DND-41 (cell line): ENCODE results near the gene LRP1.

Source experiments
- ATAC-seq: fragments of 200-7000 bp; cut with Tn5 transposase; 3 replicates; pipeline ENCODE4 v1.9.1; 2021; ENCODE audit warnings: low read depth; ENCODE audit not compliant: insufficient read depth
- DNase-seq: peaks from one replicate; pipeline ENCODE4 v3.0.0-alpha.2; 2020
- H2AFZ ChIP-seq: 2 replicates; pipeline ENCODE4 v1.6.0; 2012; ENCODE audit warnings: low read depth, low read length
- H3K27ac ChIP-seq: 2 replicates; pipeline ENCODE4 v1.5.1; 2012; ENCODE audit warnings: low read length, inconsistent platforms
- H3K27me3 ChIP-seq: fragments of 200-600 bp; sonication (generic); 2 replicates; pipeline ENCODE4 v1.6.0; 2012; ENCODE audit warnings: low read length, mild to moderate bottlenecking, inconsistent platforms; ENCODE audit not compliant: insufficient read depth, poor library complexity
- H3K36me3 ChIP-seq: 2 replicates; pipeline ENCODE4 v1.5.1; 2012; ENCODE audit warnings: low read length, inconsistent platforms; ENCODE audit not compliant: insufficient read depth
- H3K4me1 ChIP-seq: 2 replicates; pipeline ENCODE4 v1.5.1; 2012; ENCODE audit warnings: mild to moderate bottlenecking, low read length; ENCODE audit not compliant: insufficient read depth
- H3K4me2 ChIP-seq: 2 replicates; pipeline ENCODE4 v1.6.0; 2012; ENCODE audit warnings: mild to moderate bottlenecking, moderate library complexity, low read length, inconsistent platforms; ENCODE audit not compliant: insufficient read depth
- H3K4me3 ChIP-seq, 2 experiments: fragments of 200-600 bp in 1 of 2; shearing (Covaris generic) in 1 of 2; 2 replicates each; pipeline ENCODE4 v1.5.1; 2012 to 2016; ENCODE audit warnings: inconsistent platforms in 2 of 2, low read length in 2 of 2, mild to moderate bottlenecking in 2 of 2, low read depth in 1 of 2, moderate library complexity in 1 of 2
- H3K79me2 ChIP-seq: 2 replicates; pipeline ENCODE4 v1.6.0; 2012; ENCODE audit warnings: low read length, inconsistent platforms; ENCODE audit not compliant: insufficient read depth
- H3K9ac ChIP-seq: 2 replicates; pipeline ENCODE4 v1.6.0; 2012; ENCODE audit warnings: low read depth, mild to moderate bottlenecking, inconsistent platforms, low read length, moderate library complexity
- H3K9me3 ChIP-seq: 2 replicates; pipeline ENCODE4 v1.5.1; 2012; ENCODE audit warnings: low read length, moderate library complexity, mild to moderate bottlenecking, inconsistent platforms; ENCODE audit not compliant: insufficient read depth, severe bottlenecking
- H4K20me1 ChIP-seq: 2 replicates; pipeline ENCODE4 v1.6.0; 2012; ENCODE audit warnings: low read length; ENCODE audit not compliant: insufficient read depth
- EZH2 ChIP-seq: IDR thresholded peaks from 3 replicates; pipeline ENCODE4 v1.6.1; 2012; ENCODE audit warnings: borderline replicate concordance, low read depth, mild to moderate bottlenecking, moderate library complexity, low read length, inconsistent platforms; ENCODE audit not compliant: severe bottlenecking
- TF ChIP-seq, protein P1 (sequence below): IDR thresholded peaks from 2 replicates; pipeline ENCODE4 v1.5.1; 2012; ENCODE audit warnings: borderline replicate concordance, low read length, moderate library complexity, mild to moderate bottlenecking; ENCODE audit not compliant: poor library complexity, severe bottlenecking; ENCODE audit errors: extremely low read depth

Gene LRP1

GRCh38 chr12:57150400-57151000 is 22.2 kb downstream of the LRP1 start:
- no peaks in the 10 kb centered on the region for H4K20me1 ChIP-seq
- no peak for TF ChIP-seq EZH2
- TF ChIP-seq, protein P1, sequence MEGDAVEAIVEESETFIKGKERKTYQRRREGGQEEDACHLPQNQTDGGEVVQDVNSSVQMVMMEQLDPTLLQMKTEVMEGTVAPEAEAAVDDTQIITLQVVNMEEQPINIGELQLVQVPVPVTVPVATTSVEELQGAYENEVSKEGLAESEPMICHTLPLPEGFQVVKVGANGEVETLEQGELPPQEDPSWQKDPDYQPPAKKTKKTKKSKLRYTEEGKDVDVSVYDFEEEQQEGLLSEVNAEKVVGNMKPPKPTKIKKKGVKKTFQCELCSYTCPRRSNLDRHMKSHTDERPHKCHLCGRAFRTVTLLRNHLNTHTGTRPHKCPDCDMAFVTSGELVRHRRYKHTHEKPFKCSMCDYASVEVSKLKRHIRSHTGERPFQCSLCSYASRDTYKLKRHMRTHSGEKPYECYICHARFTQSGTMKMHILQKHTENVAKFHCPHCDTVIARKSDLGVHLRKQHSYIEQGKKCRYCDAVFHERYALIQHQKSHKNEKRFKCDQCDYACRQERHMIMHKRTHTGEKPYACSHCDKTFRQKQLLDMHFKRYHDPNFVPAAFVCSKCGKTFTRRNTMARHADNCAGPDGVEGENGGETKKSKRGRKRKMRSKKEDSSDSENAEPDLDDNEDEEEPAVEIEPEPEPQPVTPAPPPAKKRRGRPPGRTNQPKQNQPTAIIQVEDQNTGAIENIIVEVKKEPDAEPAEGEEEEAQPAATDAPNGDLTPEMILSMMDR = no peak
- no peak overlapping the region for H3K27ac ChIP-seq
- no peak for DNase-seq
- H3K79me2 ChIP-seq = no peaks in the 10 kb centered on the region
- no peaks in the 10 kb centered on the region for H3K36me3 ChIP-seq
- H3K27me3 ChIP-seq = no peaks in the 10 kb centered on the region
- ATAC-seq = no peak
- no peak overlapping the region for H3K9ac ChIP-seq
- no peak overlapping the region for H3K4me3 ChIP-seq
- H3K4me2 ChIP-seq = no peak overlapping the region
- H3K9me3 ChIP-seq = no peaks in the 10 kb centered on the region
- no peaks in the 10 kb centered on the region for H3K4me1 ChIP-seq
- H2AFZ ChIP-seq = no peak overlapping the region

DNA sequence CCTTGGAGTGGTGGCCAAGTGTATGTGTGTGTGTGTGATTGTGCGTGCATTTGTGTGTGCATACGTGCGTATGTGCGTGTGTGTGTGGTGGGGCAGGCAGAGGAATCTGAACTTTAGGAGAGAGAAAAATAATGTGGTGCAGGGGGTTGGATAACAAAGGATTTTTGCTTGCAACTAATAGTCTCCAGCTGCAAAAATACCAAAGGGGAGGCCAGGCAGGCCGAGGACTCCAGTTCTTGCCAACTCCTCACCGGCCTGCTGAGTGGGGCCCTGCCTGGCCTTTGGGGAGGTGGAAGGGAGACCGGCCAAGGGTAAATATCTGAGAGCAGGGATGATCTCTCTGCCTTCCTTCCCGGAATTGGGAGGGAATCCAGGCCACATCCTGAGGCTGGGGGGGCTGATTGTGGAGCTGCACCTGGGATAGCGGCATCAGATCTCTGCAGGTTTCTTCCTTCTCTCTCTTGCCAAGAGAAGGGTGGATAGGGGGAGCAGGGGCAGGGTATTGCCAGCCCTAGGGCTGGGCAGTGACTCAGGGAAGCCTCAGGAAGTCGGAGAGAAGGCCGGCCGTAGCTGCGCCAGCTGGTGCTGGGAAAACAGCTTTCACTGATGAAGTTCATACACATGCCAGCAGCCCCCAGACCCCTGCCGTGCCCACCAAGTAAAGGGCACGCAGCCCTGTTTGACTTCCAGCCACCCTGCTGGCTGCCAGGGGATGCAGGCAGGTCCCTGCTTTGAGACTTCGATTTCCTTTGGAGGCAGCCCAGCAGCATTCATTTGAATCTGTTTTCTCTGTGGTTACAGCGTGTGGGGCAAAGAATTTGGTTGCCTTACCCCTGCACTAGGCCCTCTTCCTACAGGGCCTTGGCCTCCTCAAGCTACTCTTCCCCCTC is 23.7 kb downstream of the LRP1 start:
- no peaks in the 10 kb centered on the region for H3K36me3 ChIP-seq
- DNase-seq (no peak), ATAC-seq (no peak)
- TF ChIP-seq EZH2 = no peak
- TF ChIP-seq, protein P1 = no peak
- H3K79me2 ChIP-seq = no peaks in the 10 kb centered on the region
- no peaks in the 10 kb centered on the region for H3K27me3 ChIP-seq
- H3K4me1 ChIP-seq = no peaks in the 10 kb centered on the region
- no peak overlapping the region for H3K4me2 ChIP-seq
- H4K20me1 ChIP-seq = no peaks in the 10 kb centered on the region
- H3K9me3 ChIP-seq = no peaks in the 10 kb centered on the region
- no peak overlapping the region for H3K4me3 ChIP-seq
- no peak overlapping the region for H2AFZ ChIP-seq
- no peak overlapping the region for H3K27ac ChIP-seq
- no peak overlapping the region for H3K9ac ChIP-seq

GRCh38 chr12:57152639-57153038 is 24.4 kb downstream of the LRP1 start:
- DNase-seq (no peak), ATAC-seq (no peak)
- Histone ChIP-seq H3K27ac (no peak overlapping the region), H3K36me3 (no peaks in the 10 kb centered on the region), H3K79me2 (no peaks in the 10 kb centered on the region), H3K27me3 (no peaks in the 10 kb centered on the region), H3K4me1 (0 out of 2 replicates have a peak, but pooled peaks cover under 1% of the 10 kb centered on the region), H3K9ac (no peak overlapping the region), H3K4me2 (no peak overlapping the region), H3K9me3 (no peaks in the 10 kb centered on the region), H4K20me1 (no peaks in the 10 kb centered on the region), H2AFZ (no peak overlapping the region), H3K4me3 (no peak overlapping the region)
- no peak for TF ChIP-seq EZH2
- TF ChIP-seq, protein P1 = no peak
